A673 (cell line): ENCODE results near the gene AKAP6. TPM values are rescaled to one million over a fixed set of nuclear protein-coding genes. Genes with fewer than 3 reads are reported as not detected.

Source experiments
- BruUV-seq: library from RNA; stranded (reverse); fragments of 400-500 nt; replicated peaks from 2 replicates; lab custom pipeline; 2021; lab: Mats Ljungman, UMichigan
- CTCF ChIA-PET: fragments of 300-600 bp; sonication (Branson Sonifier 250); formaldehyde crosslinking; loops from one replicate; lab custom pipeline; 2022; ENCODE audit warnings: antibody characterized with exemption; lab: Charles Lee
- POLR2A ChIA-PET: fragments of 300-600 bp; sonication (Branson Sonifier 250); formaldehyde crosslinking; loops from one replicate; lab custom pipeline; 2022; ENCODE audit warnings: antibody characterized with exemption; ENCODE audit not compliant: low non-redundant PET; lab: Charles Lee
- DNase-seq: peaks from one replicate; pipeline ENCODE4 v3.0.0-alpha.2; 2015; ENCODE audit warnings: low spot score
- H3K27ac ChIP-seq: fragments of 200-600 bp; sonication (generic); 2 replicates; pipeline ENCODE4 v1.5.1; 2016; ENCODE audit warnings: mixed run types, low read depth, mild to moderate bottlenecking, mixed read lengths, antibody characterized with exemption, low read length; ENCODE audit not compliant: poor library complexity, severe bottlenecking
- H3K27me3 ChIP-seq: fragments of 200-600 bp; sonication (generic); replicated peaks from 2 replicates; pipeline ENCODE4 v1.6.1; 2017; ENCODE audit warnings: mixed run types, low read depth, mild to moderate bottlenecking, mixed read lengths, antibody characterized with exemption, low read length; ENCODE audit not compliant: insufficient read depth, poor library complexity
- H3K36me3 ChIP-seq: fragments of 200-600 bp; sonication (generic); 2 replicates; pipeline ENCODE4 v1.6.1; 2016; ENCODE audit warnings: mixed run types, mild to moderate bottlenecking, mixed read lengths, antibody characterized with exemption, low read length; ENCODE audit not compliant: insufficient read depth, poor library complexity, severe bottlenecking
- H3K4me1 ChIP-seq: fragments of 200-600 bp; sonication (generic); 2 replicates; pipeline ENCODE4 v1.6.1; 2017; ENCODE audit warnings: mixed run types, mild to moderate bottlenecking, mixed read lengths, antibody characterized with exemption, low read length; ENCODE audit not compliant: insufficient read depth, poor library complexity, severe bottlenecking
- H3K4me3 ChIP-seq: fragments of 200-600 bp; sonication (generic); 2 replicates; pipeline ENCODE4 v1.5.1; 2016; ENCODE audit warnings: low read depth, mixed run types, mild to moderate bottlenecking, mixed read lengths, low read length; ENCODE audit not compliant: poor library complexity, severe bottlenecking
- H3K9me3 ChIP-seq: fragments of 200-600 bp; sonication (generic); 2 replicates; pipeline ENCODE4 v1.6.1; 2016; ENCODE audit warnings: mixed run types, low read depth, mild to moderate bottlenecking, mixed read lengths, antibody characterized with exemption, low read length; ENCODE audit not compliant: poor library complexity, severe bottlenecking
- EZH2 ChIP-seq: fragments of 200-600 bp; sonication (generic); IDR thresholded peaks from 2 replicates; pipeline ENCODE4 v1.6.1; 2017; ENCODE audit warnings: borderline replicate concordance, low read depth, mild to moderate bottlenecking, mixed read lengths, antibody characterized with exemption, low read length; ENCODE audit not compliant: poor library complexity, severe bottlenecking
- intact Hi-C: fragments of 100-400 bp; cut with micrococcal nuclease; formaldehyde crosslinking; loops from one replicate; pipeline ENCODE4 v1.10.0; 2022; ENCODE audit not compliant: unreplicated experiment
- total RNA-seq: library from RNA; stranded (reverse); gene quantifications from 2 replicates; pipeline ENCODE4 v1.2.3, GENCODE V29; 2021
- TF ChIP-seq, protein P1 (sequence below): fragments of 300-800, 200-600 bp; sonication (generic); conservative IDR thresholded peaks from 2 replicates; pipeline ENCODE4 v1.5.1; 2017; ENCODE audit warnings: low read depth, mild to moderate bottlenecking, antibody characterized with exemption, low read length, moderate library complexity, mixed read lengths

The AKAP6 gene
- total RNA-seq, 1 experiment from 2014 or later, result 0.73 TPM

DNA sequence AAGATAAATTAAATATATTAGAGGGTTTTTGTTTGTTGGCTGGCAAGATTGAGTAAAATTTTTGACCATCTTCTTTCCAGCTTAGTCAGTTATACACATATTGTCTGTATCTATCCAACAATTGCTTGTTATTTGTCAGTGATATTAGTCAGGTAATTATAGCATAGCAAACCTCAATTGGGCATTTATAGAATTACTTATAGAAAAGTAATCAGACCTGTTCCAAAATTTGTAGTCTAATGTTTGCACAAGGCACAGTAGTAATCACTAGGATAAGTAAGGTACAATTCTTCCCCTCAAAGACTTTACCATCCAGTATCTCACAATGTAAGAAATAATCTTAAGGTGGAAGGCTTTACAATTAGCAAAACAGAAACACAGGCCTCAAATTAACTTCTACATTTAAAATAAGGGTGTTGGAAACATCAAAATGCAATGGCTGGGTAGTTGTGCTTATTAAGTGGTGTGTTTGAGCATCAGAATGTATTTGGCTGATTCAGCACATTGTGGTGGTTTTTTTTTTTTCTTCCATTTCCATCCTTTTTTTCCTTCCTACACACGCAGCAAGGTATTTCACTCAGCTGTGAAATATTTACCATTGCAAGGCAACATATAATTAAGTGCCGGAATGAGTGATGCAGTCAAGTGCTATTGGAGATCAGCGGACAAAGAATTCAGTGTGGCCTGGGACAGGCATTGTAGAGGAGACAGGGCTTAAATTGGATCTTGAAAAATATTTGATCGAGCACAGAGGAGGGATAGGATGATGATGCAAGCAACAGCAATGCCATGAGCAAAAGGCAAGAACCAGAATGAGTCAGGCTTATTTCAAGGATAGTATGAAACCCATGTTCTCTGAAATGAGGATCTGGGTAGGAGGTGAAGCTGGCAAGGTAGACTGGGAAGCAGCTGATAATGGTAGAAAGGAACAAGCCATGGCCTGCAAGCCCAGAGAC is 178.2 kb downstream of the AKAP6 start:
- peak; percentile 53 for DNase-seq
- intact Hi-C loops, result no loop called here
- no TSS peak for BruUV-seq
- H3K9me3 ChIP-seq, result no peaks in the 10 kb centered on the region
- H3K4me1 ChIP-seq, result peaks cover 17% of the 10 kb centered on the region
- ChIA-PET CTCF (no interaction called here), POLR2A (interaction anchor here (0.6 kb wide), 1 partner anchor 44 kb away, joined by 3 read pairs; no protein-coding TSS in a partner anchor)
- H3K36me3 ChIP-seq, result no peaks in the 10 kb centered on the region
- TF ChIP-seq EZH2, result no peak
- H3K4me3 ChIP-seq, result no peak overlapping the region
- H3K27ac ChIP-seq, result peak overlapping the region; percentile 72
- no peaks in the 10 kb centered on the region for H3K27me3 ChIP-seq

DNA sequence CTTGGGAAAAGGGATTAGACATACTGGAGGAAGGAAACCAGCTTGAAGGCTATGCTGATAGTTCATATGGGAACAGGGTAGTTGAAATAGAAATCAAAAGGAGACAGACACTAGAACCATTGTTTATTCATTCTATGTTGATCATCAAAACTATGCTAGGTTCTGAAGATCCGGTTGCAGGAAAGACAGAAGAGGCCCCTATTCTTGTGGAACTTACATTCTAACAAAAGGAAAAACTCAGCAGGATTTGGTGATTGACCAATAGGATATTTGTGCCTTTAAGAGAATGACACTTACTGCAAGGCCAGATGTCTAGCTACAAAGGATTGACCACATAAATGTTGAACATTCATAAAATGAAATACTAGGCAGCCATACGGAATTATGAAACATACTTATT is 179.2 kb downstream of the AKAP6 start:
- Histone ChIP-seq H3K9me3 (no peaks in the 10 kb centered on the region), H3K27ac (peak overlapping the region; percentile 72), H3K4me3 (no peak overlapping the region), H3K36me3 (no peaks in the 10 kb centered on the region), H3K4me1 (peaks cover 17% of the 10 kb centered on the region), H3K27me3 (no peaks in the 10 kb centered on the region)
- BruUV-seq, result no TSS peak
- POLR2A ChIA-PET, result interaction anchor here (0.6 kb wide), 1 partner anchor 43 kb away, joined by 3 read pairs; no protein-coding TSS in a partner anchor
- CTCF ChIA-PET, result no interaction called here
- TF ChIP-seq, protein P1, sequence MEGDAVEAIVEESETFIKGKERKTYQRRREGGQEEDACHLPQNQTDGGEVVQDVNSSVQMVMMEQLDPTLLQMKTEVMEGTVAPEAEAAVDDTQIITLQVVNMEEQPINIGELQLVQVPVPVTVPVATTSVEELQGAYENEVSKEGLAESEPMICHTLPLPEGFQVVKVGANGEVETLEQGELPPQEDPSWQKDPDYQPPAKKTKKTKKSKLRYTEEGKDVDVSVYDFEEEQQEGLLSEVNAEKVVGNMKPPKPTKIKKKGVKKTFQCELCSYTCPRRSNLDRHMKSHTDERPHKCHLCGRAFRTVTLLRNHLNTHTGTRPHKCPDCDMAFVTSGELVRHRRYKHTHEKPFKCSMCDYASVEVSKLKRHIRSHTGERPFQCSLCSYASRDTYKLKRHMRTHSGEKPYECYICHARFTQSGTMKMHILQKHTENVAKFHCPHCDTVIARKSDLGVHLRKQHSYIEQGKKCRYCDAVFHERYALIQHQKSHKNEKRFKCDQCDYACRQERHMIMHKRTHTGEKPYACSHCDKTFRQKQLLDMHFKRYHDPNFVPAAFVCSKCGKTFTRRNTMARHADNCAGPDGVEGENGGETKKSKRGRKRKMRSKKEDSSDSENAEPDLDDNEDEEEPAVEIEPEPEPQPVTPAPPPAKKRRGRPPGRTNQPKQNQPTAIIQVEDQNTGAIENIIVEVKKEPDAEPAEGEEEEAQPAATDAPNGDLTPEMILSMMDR, result no peak
- TF ChIP-seq EZH2, result no peak
- peak; percentile 61 for DNase-seq
- intact Hi-C loops, result no loop called here

DNA sequence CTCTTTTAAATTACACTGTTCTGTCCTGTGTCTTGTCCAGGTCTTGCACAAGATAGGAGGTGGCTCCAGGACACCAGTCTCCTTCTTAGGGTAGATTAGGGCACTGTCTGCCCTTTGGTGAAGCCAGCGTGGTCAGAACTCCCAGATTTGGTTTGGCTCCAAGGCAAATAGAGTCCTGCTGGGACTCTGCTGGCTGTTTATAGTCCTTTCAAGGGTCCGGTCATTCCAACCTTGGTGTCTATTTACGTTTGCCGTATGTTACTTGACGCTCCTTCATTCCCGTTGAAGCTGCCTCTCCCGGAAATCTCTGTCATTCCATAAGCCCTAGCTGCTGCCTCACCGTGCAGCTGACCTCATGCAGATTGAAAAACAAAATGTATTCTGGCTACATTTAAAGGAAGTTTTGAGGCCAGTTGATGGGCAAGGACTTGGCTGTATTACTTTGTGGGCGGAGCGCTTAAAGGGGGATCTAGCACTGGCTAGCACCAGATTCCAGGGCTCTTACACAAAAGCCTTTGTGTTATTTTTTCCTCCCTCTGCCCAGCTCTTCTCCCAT is 180.6 kb downstream of the AKAP6 start:
- intact Hi-C loops, result no loop called here
- POLR2A ChIA-PET, result no interaction called here
- Histone ChIP-seq H3K4me3 (no peak overlapping the region), H3K4me1 (peaks cover 17% of the 10 kb centered on the region), H3K27ac (no peak overlapping the region), H3K36me3 (no peaks in the 10 kb centered on the region), H3K9me3 (no peaks in the 10 kb centered on the region), H3K27me3 (no peaks in the 10 kb centered on the region)
- BruUV-seq, result no TSS peak
- TF ChIP-seq, protein P1, result no peak
- no peak for TF ChIP-seq EZH2
- CTCF ChIA-PET, result no interaction called here
- DNase-seq, result no peak
